Right lobe of liver (tissue), 6 donors: ENCODE results near the gene HPS3. TPM values are rescaled to one million over a fixed set of nuclear protein-coding genes. Genes with fewer than 3 reads are reported as not detected.

ENCODE experiments used
- ATAC-seq, 4 donors: fragments of 200-7000 bp; cut with Tn5 transposase; one replicate each; pipeline ENCODE4 v1.9.1; 2020; ENCODE audit warnings: mild to moderate bottlenecking in 4 of 4, moderate library complexity in 4 of 4
- DNase-seq, 3 donors: peaks; one replicate each; pipeline ENCODE4 v3.0.0-alpha.2; 2020
- H3K27ac ChIP-seq, 3 donors: fragments of 200-600 bp; one replicate each; pipeline ENCODE4 v1.8.0; 2022
- H3K27me3 ChIP-seq, 2 donors: fragments of 200-600 bp; one replicate each; pipeline ENCODE4 v1.8.0; 2022
- H3K36me3 ChIP-seq, 4 donors: fragments of 200-600 bp; sonication (generic) in 1 of 4; one replicate each; pipeline versions ENCODE4 v1.5.1 to v1.8.0; 2017 to 2022; ENCODE audit warnings: control low read depth in 1 of 4
- H3K4me1 ChIP-seq, 4 donors: fragments of 200-600 bp; sonication (generic) in 1 of 4; one replicate each; pipeline versions ENCODE4 v1.5.1 to v1.8.0; 2017 to 2022; ENCODE audit warnings: control low read depth in 1 of 4
- H3K4me3 ChIP-seq, 3 donors: fragments of 200-600 bp; one replicate each; pipeline ENCODE4 v1.8.0; 2022
- H3K9me3 ChIP-seq, 4 donors: fragments of 200-600 bp; sonication (generic) in 1 of 4; one replicate each; pipeline versions ENCODE4 v1.5.1 to v1.8.0; 2017 to 2022; ENCODE audit warnings: control low read depth in 1 of 4
- POLR2A ChIP-seq: fragments of 450-650 bp; IDR thresholded peaks from one replicate; pipeline ENCODE4 v1.6.1; 2017; ENCODE audit warnings: antibody characterized with exemption, mild to moderate bottlenecking
- WGBS: methylation state at CpG from one replicate; pipeline ENCODE4 v1.1.6; 2018; ENCODE audit warnings: low coverage, low lambda C conversion rate; ENCODE audit not compliant: insufficient coverage; ENCODE audit errors: missing lambda C conversion rate; 5-methylcytosine and 5-hydroxymethylcytosine counted together
- intact Hi-C, 2 donors: fragments of 100-400 bp; cut with DNase I; formaldehyde crosslinking; loops; one replicate each; pipeline versions ENCODE4 v1.11.2 to v1.14.1; 2022
- total RNA-seq, 6 experiments: library from RNA; depleted of rRNA in 2 of 6; stranded (reverse); fragments of >200 nt in 2 of 6; fragmentation: NEBNext Ultra II Directional in 3 of 6; extraction: Animal tissue kit (Norgen Biotek cat#: 25700) in 3 of 6; gene quantifications; one replicate each; pipeline versions ENCODE4 v1.1.0 to v1.2.4, GENCODE V29; 2016 to 2023
- TF ChIP-seq, protein P1 (sequence below), 4 donors: fragments of 200-600 bp in 3 of 4; fragments of 450-650 bp in 1 of 4; IDR thresholded peaks; one replicate each; pipeline versions ENCODE4 v1.5.1 to v1.8.0; 2016 to 2022; ENCODE audit warnings: antibody characterized with exemption in 4 of 4, mild to moderate bottlenecking in 2 of 4
- donor health status: DM: no; HTN: yes; CAD: no.
- donor health status: DM: no; HTN: no; CAD: no.
- donor health status: DM: no; HTN: no; CAD: no.
- donor health status: DM: no; HTN: yes; CAD: no.
- donor health status: DM: no; HTN: yes; CAD: no.

The HPS3 gene
- total RNA-seq, 6 experiments from 2014 or later, result 4.2 to 8.5 (median 6.3) TPM

DNA sequence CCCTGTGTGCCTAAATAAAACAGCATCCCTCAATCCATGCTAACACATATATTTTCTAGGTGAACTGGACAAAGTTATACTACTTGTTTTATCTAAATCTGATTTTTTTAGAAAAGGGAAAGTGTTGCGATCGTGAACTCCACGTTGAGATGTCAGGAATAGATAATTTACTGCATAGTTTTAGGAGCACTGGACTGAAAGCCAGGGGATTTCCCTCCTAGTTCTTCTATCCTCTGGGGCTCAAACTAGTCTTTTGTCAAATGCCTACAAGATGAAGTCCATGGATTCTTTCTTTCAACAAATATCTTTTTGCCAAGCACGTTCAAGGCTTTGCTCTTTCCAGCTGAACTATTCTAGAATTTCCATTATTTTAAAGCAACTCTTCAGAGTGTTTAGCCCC lies 617 bp upstream of the HPS3 start:
- no peak for TF ChIP-seq POLR2A
- TF ChIP-seq, protein P1, sequence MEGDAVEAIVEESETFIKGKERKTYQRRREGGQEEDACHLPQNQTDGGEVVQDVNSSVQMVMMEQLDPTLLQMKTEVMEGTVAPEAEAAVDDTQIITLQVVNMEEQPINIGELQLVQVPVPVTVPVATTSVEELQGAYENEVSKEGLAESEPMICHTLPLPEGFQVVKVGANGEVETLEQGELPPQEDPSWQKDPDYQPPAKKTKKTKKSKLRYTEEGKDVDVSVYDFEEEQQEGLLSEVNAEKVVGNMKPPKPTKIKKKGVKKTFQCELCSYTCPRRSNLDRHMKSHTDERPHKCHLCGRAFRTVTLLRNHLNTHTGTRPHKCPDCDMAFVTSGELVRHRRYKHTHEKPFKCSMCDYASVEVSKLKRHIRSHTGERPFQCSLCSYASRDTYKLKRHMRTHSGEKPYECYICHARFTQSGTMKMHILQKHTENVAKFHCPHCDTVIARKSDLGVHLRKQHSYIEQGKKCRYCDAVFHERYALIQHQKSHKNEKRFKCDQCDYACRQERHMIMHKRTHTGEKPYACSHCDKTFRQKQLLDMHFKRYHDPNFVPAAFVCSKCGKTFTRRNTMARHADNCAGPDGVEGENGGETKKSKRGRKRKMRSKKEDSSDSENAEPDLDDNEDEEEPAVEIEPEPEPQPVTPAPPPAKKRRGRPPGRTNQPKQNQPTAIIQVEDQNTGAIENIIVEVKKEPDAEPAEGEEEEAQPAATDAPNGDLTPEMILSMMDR (IDR thresholded peaks at IDR 0.05), result no peak
- ATAC-seq (peak in 2 of 4 donors; percentile 1 to 11), DNase-seq (no peak)
- peak overlapping the region; percentile 95 to 98 (median 97) for H3K4me3 ChIP-seq
- peak overlapping the region; percentile 82 to 92 (median 86) for H3K27ac ChIP-seq
- no peaks in the 10 kb centered on the region for H3K9me3 ChIP-seq
- peaks cover 0 to 21% (median 2%) of the 10 kb centered on the region in 4 donors for H3K4me1 ChIP-seq
- no peaks in the 10 kb centered on the region for H3K27me3 ChIP-seq
- 0% methylated on average over 4 of the region's 4 CpGs for WGBS
- H3K36me3 ChIP-seq, result no peaks in the 10 kb centered on the region
- intact Hi-C loops, result no loop called here

DNA sequence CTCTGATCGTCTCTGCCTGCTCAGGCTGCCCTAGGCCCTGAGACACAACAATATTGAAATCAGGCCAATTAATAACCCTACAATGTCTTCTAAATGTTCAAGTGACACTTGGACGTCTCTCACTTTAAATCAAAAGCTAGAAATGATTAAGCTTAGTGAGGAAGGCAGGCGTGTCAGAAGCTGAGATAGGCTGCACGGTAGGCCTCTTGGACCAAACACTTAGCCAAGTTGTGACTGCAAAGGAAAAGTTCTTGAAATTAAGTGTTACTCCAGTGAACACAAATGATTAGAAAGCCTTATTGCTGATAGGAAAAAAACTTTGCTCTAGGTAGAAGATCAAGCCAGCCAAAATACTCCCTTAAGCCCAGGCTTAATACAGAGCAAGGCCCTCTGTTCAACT lies 2.2 kb downstream of the HPS3 start:
- H3K27me3 ChIP-seq, result no peaks in the 10 kb centered on the region
- peaks cover 0 to 33% (median 2%) of the 10 kb centered on the region in 4 donors for H3K4me1 ChIP-seq
- intact Hi-C loops, result no loop called here
- 45% methylated on average over 4 of the region's 4 CpGs for WGBS
- TF ChIP-seq, protein P1 (IDR thresholded peaks at IDR 0.05), result no peak
- TF ChIP-seq POLR2A, result no peak
- no peak overlapping the region for H3K4me3 ChIP-seq
- peak overlapping the region in 1 of 3 donors; percentile 1 for H3K27ac ChIP-seq
- H3K9me3 ChIP-seq, result no peaks in the 10 kb centered on the region
- ATAC-seq (no peak), DNase-seq (no peak)
- no peaks in the 10 kb centered on the region for H3K36me3 ChIP-seq

DNA sequence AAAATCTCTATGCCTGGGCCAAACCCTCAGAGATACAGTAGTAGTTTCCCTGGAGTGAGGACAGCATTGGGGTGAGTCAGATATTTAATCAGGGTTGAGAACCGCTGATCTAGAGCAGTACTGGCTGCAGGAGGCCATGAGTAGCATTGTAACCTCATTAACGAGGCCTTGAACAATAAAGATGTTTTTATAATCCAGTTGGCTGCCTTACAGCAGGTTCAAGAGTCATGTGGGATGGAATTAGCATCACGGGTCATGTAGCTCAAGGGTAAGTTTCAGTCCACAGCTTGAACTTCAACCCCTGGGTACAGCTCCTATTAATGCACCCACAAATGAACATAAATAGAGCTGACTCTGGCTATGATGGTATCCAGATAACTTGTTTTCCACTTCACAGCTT lies 5.1 kb downstream of the HPS3 start:
- TF ChIP-seq, protein P1 (IDR thresholded peaks at IDR 0.05), result no peak
- TF ChIP-seq POLR2A, result no peak
- ATAC-seq (peak; percentile 33 to 66 (median 54)), DNase-seq (no peak)
- WGBS, result 13% methylated on average over 3 of the region's 3 CpGs
- Histone ChIP-seq H3K36me3 (no peaks in the 10 kb centered on the region), H3K4me1 (peaks cover 0 to 27% (median 2%) of the 10 kb centered on the region in 4 donors), H3K4me3 (no peak overlapping the region), H3K9me3 (no peaks in the 10 kb centered on the region), H3K27ac (no peak overlapping the region), H3K27me3 (no peaks in the 10 kb centered on the region)
- intact Hi-C loops, result no loop called here

DNA sequence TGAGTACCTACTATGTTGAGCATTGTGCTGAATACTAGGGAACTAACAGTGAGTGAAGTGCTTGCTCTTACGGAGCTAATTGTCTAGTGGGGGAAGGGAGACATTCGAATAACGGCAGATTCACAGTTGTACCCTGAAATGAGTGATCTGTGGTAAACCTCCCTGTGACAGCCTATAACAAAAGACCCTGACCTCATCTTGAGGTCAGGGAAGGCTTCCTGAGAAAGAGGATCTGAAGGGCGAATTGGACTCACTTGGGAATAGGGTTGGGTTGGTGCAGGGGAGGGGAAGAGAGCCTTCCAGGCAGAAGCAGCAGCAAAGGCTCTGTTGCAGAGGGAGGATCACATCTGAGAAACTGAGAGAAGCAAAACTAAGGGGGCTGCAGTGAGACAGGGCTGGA lies 13.2 kb downstream of the HPS3 start:
- no peak for TF ChIP-seq POLR2A
- TF ChIP-seq, protein P1 (IDR thresholded peaks at IDR 0.05), result no peak
- Histone ChIP-seq H3K36me3 (no peaks in the 10 kb centered on the region), H3K4me3 (no peak overlapping the region), H3K27me3 (no peaks in the 10 kb centered on the region), H3K27ac (no peak overlapping the region), H3K9me3 (no peaks in the 10 kb centered on the region), H3K4me1 (no peaks in the 10 kb centered on the region)
- ATAC-seq (no peak), DNase-seq (no peak)
- WGBS, result 69% methylated on average over 4 of the region's 4 CpGs
- intact Hi-C loops, result no loop called here

DNA sequence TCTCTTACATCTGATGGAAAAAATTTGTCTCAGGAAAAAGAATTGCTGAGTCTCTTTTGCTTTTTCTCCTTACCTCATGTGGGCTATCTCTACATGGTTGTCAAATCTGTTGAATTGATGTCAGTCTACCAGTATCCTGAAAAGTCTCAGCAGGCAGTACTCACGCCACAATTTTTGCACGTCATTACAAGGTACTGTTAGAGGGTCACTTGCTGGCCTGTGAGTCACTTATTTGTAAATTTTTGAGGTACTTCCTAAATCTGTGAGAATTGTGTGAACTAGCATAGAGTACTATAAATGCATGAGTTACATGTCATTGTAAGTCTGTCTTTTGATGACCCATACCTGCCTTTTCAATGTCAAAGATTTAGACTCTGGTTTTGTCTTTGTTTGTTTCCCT lies 15.9 kb downstream of the HPS3 start:
- no peaks in the 10 kb centered on the region for H3K36me3 ChIP-seq
- no peak for DNase-seq
- TF ChIP-seq, protein P1 (IDR thresholded peaks at IDR 0.05), result no peak
- peak; percentile 12 for TF ChIP-seq POLR2A
- H3K27ac ChIP-seq, result no peak overlapping the region
- H3K4me3 ChIP-seq, result no peak overlapping the region
- WGBS, result 77% methylated on average over 2 of the region's 2 CpGs
- no peaks in the 10 kb centered on the region for H3K9me3 ChIP-seq
- intact Hi-C loops, result no loop called here
- H3K27me3 ChIP-seq, result no peaks in the 10 kb centered on the region
- no peaks in the 10 kb centered on the region for H3K4me1 ChIP-seq
- peak in 3 of 4 donors; percentile 20 to 65 (median 46) for ATAC-seq
